H1 (cell line): ENCODE data around the gene LRRC28. TPM values are rescaled to one million over a fixed set of nuclear protein-coding genes. Genes with fewer than 3 reads are reported as not detected.

Experiments used
- TBP ChIP-seq: IDR thresholded peaks from 2 replicates; pipeline ENCODE4 v1.6.1; 2011; ENCODE audit warnings: low read depth, low read length, improper control_type of control experiment
- polyA plus RNA-seq, 7 experiments: library from polyadenylated mRNA; depleted of rRNA in 3 of 7; stranded (reverse) in 5 of 7; unstranded in 2 of 7; fragments of >200 nt in 5 of 7; fragments of 200-250 nt in 2 of 7; gene quantifications; 1 replicate in 5 of 7; 2 replicates in 1 of 7; 4 replicates in 1 of 7; pipeline versions ENCODE4 v1.2.1 to v1.2.3, GENCODE V29; 2011 to 2013; ENCODE audit warnings: missing spikeins in 2 of 7, mixed read lengths in 2 of 7
- total RNA-seq: library from RNA; stranded (reverse); fragmentation: NEBNext Ultra II Directional; extraction: Animal tissue kit (Norgen Biotek cat#: 25700); gene quantifications from 2 replicates; pipeline ENCODE4 v1.2.1, GENCODE V29; 2021
- TF ChIP-seq, protein P1 (sequence below): fragments of 300-600 bp; sonication (generic); IDR thresholded peaks from 2 replicates; pipeline ENCODE4 v1.7.1; 2012; ENCODE audit warnings: low read length, moderate library complexity, mild to moderate bottlenecking, inconsistent platforms; ENCODE audit not compliant: insufficient replicate concordance

The LRRC28 gene
- total and polyA plus RNA-seq, 2 of the 8 experiments (the other 6 are each of a cell fraction or from before 2014, with no cell fraction given): 20.2 to 23.3 TPM

- TF ChIP-seq, protein P1, sequence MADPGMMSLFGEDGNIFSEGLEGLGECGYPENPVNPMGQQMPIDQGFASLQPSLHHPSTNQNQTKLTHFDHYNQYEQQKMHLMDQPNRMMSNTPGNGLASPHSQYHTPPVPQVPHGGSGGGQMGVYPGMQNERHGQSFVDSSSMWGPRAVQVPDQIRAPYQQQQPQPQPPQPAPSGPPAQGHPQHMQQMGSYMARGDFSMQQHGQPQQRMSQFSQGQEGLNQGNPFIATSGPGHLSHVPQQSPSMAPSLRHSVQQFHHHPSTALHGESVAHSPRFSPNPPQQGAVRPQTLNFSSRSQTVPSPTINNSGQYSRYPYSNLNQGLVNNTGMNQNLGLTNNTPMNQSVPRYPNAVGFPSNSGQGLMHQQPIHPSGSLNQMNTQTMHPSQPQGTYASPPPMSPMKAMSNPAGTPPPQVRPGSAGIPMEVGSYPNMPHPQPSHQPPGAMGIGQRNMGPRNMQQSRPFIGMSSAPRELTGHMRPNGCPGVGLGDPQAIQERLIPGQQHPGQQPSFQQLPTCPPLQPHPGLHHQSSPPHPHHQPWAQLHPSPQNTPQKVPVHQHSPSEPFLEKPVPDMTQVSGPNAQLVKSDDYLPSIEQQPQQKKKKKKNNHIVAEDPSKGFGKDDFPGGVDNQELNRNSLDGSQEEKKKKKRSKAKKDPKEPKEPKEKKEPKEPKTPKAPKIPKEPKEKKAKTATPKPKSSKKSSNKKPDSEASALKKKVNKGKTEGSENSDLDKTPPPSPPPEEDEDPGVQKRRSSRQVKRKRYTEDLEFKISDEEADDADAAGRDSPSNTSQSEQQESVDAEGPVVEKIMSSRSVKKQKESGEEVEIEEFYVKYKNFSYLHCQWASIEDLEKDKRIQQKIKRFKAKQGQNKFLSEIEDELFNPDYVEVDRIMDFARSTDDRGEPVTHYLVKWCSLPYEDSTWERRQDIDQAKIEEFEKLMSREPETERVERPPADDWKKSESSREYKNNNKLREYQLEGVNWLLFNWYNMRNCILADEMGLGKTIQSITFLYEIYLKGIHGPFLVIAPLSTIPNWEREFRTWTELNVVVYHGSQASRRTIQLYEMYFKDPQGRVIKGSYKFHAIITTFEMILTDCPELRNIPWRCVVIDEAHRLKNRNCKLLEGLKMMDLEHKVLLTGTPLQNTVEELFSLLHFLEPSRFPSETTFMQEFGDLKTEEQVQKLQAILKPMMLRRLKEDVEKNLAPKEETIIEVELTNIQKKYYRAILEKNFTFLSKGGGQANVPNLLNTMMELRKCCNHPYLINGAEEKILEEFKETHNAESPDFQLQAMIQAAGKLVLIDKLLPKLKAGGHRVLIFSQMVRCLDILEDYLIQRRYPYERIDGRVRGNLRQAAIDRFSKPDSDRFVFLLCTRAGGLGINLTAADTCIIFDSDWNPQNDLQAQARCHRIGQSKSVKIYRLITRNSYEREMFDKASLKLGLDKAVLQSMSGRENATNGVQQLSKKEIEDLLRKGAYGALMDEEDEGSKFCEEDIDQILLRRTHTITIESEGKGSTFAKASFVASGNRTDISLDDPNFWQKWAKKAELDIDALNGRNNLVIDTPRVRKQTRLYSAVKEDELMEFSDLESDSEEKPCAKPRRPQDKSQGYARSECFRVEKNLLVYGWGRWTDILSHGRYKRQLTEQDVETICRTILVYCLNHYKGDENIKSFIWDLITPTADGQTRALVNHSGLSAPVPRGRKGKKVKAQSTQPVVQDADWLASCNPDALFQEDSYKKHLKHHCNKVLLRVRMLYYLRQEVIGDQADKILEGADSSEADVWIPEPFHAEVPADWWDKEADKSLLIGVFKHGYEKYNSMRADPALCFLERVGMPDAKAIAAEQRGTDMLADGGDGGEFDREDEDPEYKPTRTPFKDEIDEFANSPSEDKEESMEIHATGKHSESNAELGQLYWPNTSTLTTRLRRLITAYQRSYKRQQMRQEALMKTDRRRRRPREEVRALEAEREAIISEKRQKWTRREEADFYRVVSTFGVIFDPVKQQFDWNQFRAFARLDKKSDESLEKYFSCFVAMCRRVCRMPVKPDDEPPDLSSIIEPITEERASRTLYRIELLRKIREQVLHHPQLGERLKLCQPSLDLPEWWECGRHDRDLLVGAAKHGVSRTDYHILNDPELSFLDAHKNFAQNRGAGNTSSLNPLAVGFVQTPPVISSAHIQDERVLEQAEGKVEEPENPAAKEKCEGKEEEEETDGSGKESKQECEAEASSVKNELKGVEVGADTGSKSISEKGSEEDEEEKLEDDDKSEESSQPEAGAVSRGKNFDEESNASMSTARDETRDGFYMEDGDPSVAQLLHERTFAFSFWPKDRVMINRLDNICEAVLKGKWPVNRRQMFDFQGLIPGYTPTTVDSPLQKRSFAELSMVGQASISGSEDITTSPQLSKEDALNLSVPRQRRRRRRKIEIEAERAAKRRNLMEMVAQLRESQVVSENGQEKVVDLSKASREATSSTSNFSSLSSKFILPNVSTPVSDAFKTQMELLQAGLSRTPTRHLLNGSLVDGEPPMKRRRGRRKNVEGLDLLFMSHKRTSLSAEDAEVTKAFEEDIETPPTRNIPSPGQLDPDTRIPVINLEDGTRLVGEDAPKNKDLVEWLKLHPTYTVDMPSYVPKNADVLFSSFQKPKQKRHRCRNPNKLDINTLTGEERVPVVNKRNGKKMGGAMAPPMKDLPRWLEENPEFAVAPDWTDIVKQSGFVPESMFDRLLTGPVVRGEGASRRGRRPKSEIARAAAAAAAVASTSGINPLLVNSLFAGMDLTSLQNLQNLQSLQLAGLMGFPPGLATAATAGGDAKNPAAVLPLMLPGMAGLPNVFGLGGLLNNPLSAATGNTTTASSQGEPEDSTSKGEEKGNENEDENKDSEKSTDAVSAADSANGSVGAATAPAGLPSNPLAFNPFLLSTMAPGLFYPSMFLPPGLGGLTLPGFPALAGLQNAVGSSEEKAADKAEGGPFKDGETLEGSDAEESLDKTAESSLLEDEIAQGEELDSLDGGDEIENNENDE: no peak
- no peak for TF ChIP-seq TBP
- TF ChIP-seq, all 59 proteins: peak for 0
Measured at GRCh38 chr15:99423186-99424130, 172.2 kb downstream of the LRRC28 start (continued).
